Measurements from ENCODE around the gene ALOX12.
"Not testable (repeated sequence)": the region's sequence is repeated elsewhere in the genome, so short reads cannot be mapped to it uniquely, and the experiment has no call there.

ALOX12 gene

GRCh38 chr17:6995500-6996255 is at the start of gene ALOX12:
Gene ALOX12 (plus strand): TSS chr17:6996049. CDS start chr17:6996118, 69 bp downstream.
- DNase-seq (ENCODE audit: low read depth) = no peak

- no peak for DNase-seq (ENCODE audit: low read depth)
Observed at GRCh38 chr17:6947745-6948144, 48.1 kb upstream of the ALOX12 start.

GRCh38 chr17:6948562-6948961 is 47.3 kb upstream of the ALOX12 start:
- DNase-seq (ENCODE audit: low read depth) = no peak

GRCh38 chr17:6948976-6949375 is 46.9 kb upstream of the ALOX12 start:
- DNase-seq (ENCODE audit: low read depth) = no peak

- not testable (repeated sequence) for DNase-seq (ENCODE audit: low read depth)
Observed at GRCh38 chr17:6950938-6951337, 44.9 kb upstream of the ALOX12 start.

GRCh38 chr17:6953689-6954088 is 42.2 kb upstream of the ALOX12 start:
- DNase-seq (ENCODE audit: low read depth) = no peak

- no peak for DNase-seq (ENCODE audit: low read depth)
Observed at GRCh38 chr17:6959700-6960099, 36.1 kb upstream of the ALOX12 start.

GRCh38 chr17:6969323-6969726 is 26.5 kb upstream of the ALOX12 start:
- DNase-seq (ENCODE audit: low read depth) = no peak

- no peak for DNase-seq (ENCODE audit: low read depth)
Observed at GRCh38 chr17:6970992-6971391, 24.9 kb upstream of the ALOX12 start.

GRCh38 chr17:6979440-6979839 is 16.4 kb upstream of the ALOX12 start:
- DNase-seq (ENCODE audit: low read depth) = not testable (repeated sequence)

- DNase-seq (ENCODE audit: low read depth) = no peak
Observed at GRCh38 chr17:6981426-6981825, 14.4 kb upstream of the ALOX12 start.

- DNase-seq (ENCODE audit: low read depth) = no peak
Observed at GRCh38 chr17:6985266-6985665, 10.6 kb upstream of the ALOX12 start.

GRCh38 chr17:6986676-6987075 is 9.2 kb upstream of the ALOX12 start:
- no peak for DNase-seq (ENCODE audit: low read depth)

GRCh38 chr17:6989779-6990178 is 6.1 kb upstream of the ALOX12 start:
- no peak for DNase-seq (ENCODE audit: low read depth)

GRCh38 chr17:6993613-6994056 is 2.2 kb upstream of the ALOX12 start:
- DNase-seq (ENCODE audit: low read depth) = not testable (repeated sequence)

GRCh38 chr17:6994118-6994598 is 1.7 kb upstream of the ALOX12 start:
- DNase-seq (ENCODE audit: low read depth) = no peak

- no peak for DNase-seq (ENCODE audit: low read depth)
Observed at GRCh38 chr17:6994666-6995256, 1.1 kb upstream of the ALOX12 start.

- no peak for DNase-seq (ENCODE audit: low read depth)
Observed at GRCh38 chr17:6996256-6997011, 585 bp downstream of the ALOX12 start.

GRCh38 chr17:6997171-6997570 is 1.3 kb downstream of the ALOX12 start:
- no peak for DNase-seq (ENCODE audit: low read depth)

- no peak for DNase-seq (ENCODE audit: low read depth)
Observed at GRCh38 chr17:6998855-6999508, 3.1 kb downstream of the ALOX12 start.

GRCh38 chr17:7001318-7001961 is 5.6 kb downstream of the ALOX12 start:
- DNase-seq (ENCODE audit: low read depth) = no peak
